GM21825 (cell line): ENCODE measurements around the gene KIF21A.

Source experiments
- ATAC-seq: cut with Tn5 transposase; IDR thresholded peaks from one replicate; pipeline ENCODE4 v1.9.1; 2021; ENCODE audit warnings: mild to moderate bottlenecking, moderate library complexity; ENCODE audit not compliant: unreplicated experiment

Gene KIF21A

GRCh38 chr12:39440101-39440500, 2.8 kb downstream of the KIF21A start:
- no peak for ATAC-seq

GRCh38 chr12:39435531-39435930, 7.4 kb downstream of the KIF21A start:
- no peak for ATAC-seq

- ATAC-seq: no peak
Observed at GRCh38 chr12:39431797-39432196, 11.1 kb downstream of the KIF21A start.

- no peak for ATAC-seq
Observed at GRCh38 chr12:39431002-39431796, 11.7 kb downstream of the KIF21A start.

GRCh38 chr12:39429809-39430208, 13.1 kb downstream of the KIF21A start:
- ATAC-seq: no peak

- no peak for ATAC-seq
Observed at GRCh38 chr12:39427360-39427808, 15.5 kb downstream of the KIF21A start.

- ATAC-seq: no peak
Observed at GRCh38 chr12:39426636-39427240, 16.2 kb downstream of the KIF21A start.

- ATAC-seq: no peak
Observed at GRCh38 chr12:39420043-39420442, 22.9 kb downstream of the KIF21A start.

GRCh38 chr12:39419471-39419870, 23.4 kb downstream of the KIF21A start:
- ATAC-seq: no peak

- ATAC-seq: no peak
Observed at GRCh38 chr12:39417916-39418315, 25.0 kb downstream of the KIF21A start.

GRCh38 chr12:39413836-39414771, 28.8 kb downstream of the KIF21A start:
- no peak for ATAC-seq

- no peak for ATAC-seq
Observed at GRCh38 chr12:39412210-39412609, 30.7 kb downstream of the KIF21A start.

- no peak for ATAC-seq
Observed at GRCh38 chr12:39406262-39406661, 36.7 kb downstream of the KIF21A start.

GRCh38 chr12:39405580-39405979, 37.3 kb downstream of the KIF21A start:
- no peak for ATAC-seq

GRCh38 chr12:39404000-39404399, 38.9 kb downstream of the KIF21A start:
- ATAC-seq: no peak

- no peak for ATAC-seq
Observed at GRCh38 chr12:39403376-39403775, 39.5 kb downstream of the KIF21A start.

GRCh38 chr12:39402922-39403321, 40.0 kb downstream of the KIF21A start:
- no peak for ATAC-seq

GRCh38 chr12:39401459-39401858, 41.5 kb downstream of the KIF21A start:
- no peak for ATAC-seq

GRCh38 chr12:39395866-39396265, 47.1 kb downstream of the KIF21A start:
- no peak for ATAC-seq

GRCh38 chr12:39393890-39394289, 49.0 kb downstream of the KIF21A start:
- no peak for ATAC-seq

- ATAC-seq: no peak
Observed at GRCh38 chr12:39393179-39393578, 49.7 kb downstream of the KIF21A start.
